PFSK-1 (cell line): ENCODE data around the gene SPRING1.

Experiments
- FOXP2 ChIP-seq: optimal IDR thresholded peaks from 2 replicates; pipeline ENCODE3; 2011; ENCODE audit warnings: borderline replicate concordance, control low read depth, inconsistent platforms; ENCODE audit not compliant: insufficient read depth; ENCODE audit errors: extremely low read length, extremely low read depth
- POLR2AphosphoS5 ChIP-seq: IDR thresholded peaks from 2 replicates; pipeline ENCODE4 v1.6.1; 2012; ENCODE audit warnings: low read depth, mild to moderate bottlenecking, control low read depth, low read length, moderate library complexity
- SIN3A ChIP-seq: IDR thresholded peaks from 2 replicates; pipeline ENCODE4 v1.6.1; 2012; ENCODE audit warnings: mild to moderate bottlenecking, low read length, moderate library complexity, borderline replicate concordance; ENCODE audit not compliant: insufficient read depth
- TAF1 ChIP-seq: IDR thresholded peaks from 2 replicates; pipeline ENCODE4 v1.6.1; 2012; ENCODE audit warnings: low read length, control low read depth, borderline replicate concordance; ENCODE audit not compliant: insufficient read depth
- TF ChIP-seq, protein P1 (sequence below), 2 experiments: IDR thresholded peaks; 2 replicates each; pipeline versions ENCODE4 v1.6.1 to v1.8.0; 2011 to 2012; ENCODE audit warnings: low read depth in 2 of 2, low read length in 2 of 2, control low read depth in 1 of 2, inconsistent platforms in 1 of 2, mild to moderate bottlenecking in 1 of 2, moderate library complexity in 1 of 2; ENCODE audit not compliant: insufficient read depth in 1 of 2

SPRING1 gene

DNA sequence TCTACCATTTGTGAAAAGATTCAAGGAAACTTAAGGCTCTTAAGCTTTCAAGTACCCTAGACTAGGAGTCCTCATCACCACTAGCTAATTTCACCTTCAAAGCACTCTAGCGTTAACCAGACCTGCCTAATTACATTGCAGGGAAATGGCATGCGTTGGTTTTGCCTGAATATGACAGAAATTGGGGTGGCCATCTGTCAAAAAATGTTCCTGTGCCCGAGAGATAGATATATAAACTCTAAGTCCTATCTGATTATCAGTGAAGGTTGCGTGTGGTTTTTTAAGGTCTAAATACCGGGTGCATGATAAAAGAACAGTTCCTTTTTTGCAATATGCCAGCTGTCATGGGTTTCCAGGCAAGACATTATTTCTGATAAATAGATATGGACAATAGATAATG, 48.3 kb downstream of the SPRING1 start:
- TF ChIP-seq, protein P1, sequence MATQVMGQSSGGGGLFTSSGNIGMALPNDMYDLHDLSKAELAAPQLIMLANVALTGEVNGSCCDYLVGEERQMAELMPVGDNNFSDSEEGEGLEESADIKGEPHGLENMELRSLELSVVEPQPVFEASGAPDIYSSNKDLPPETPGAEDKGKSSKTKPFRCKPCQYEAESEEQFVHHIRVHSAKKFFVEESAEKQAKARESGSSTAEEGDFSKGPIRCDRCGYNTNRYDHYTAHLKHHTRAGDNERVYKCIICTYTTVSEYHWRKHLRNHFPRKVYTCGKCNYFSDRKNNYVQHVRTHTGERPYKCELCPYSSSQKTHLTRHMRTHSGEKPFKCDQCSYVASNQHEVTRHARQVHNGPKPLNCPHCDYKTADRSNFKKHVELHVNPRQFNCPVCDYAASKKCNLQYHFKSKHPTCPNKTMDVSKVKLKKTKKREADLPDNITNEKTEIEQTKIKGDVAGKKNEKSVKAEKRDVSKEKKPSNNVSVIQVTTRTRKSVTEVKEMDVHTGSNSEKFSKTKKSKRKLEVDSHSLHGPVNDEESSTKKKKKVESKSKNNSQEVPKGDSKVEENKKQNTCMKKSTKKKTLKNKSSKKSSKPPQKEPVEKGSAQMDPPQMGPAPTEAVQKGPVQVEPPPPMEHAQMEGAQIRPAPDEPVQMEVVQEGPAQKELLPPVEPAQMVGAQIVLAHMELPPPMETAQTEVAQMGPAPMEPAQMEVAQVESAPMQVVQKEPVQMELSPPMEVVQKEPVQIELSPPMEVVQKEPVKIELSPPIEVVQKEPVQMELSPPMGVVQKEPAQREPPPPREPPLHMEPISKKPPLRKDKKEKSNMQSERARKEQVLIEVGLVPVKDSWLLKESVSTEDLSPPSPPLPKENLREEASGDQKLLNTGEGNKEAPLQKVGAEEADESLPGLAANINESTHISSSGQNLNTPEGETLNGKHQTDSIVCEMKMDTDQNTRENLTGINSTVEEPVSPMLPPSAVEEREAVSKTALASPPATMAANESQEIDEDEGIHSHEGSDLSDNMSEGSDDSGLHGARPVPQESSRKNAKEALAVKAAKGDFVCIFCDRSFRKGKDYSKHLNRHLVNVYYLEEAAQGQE (IDR thresholded peaks at IDR 0.05; ENCODE audit: insufficient read depth in 1 of 2, low read depth in 2 of 2, low read length in 2 of 2), result no peak
- TF ChIP-seq TAF1 (no peak), SIN3A (no peak), POLR2AphosphoS5 (no peak), FOXP2 (no peak)
